HepG2 (cell line): Measurements from ENCODE around the gene CBY2.

Experiments used
- BCL6 ChIP-seq: IDR thresholded peaks from 2 replicates; pipeline ENCODE4 v1.6.1; 2016; ENCODE audit warnings: missing genetic modification reagents, missing compliant biosample characterization
- ZNF841 ChIP-seq: sonication (generic); formaldehyde crosslinking; IDR thresholded peaks from 2 replicates; pipeline ENCODE4 v1.8.1; 2023; ENCODE audit warnings: missing genetic modification reagents, borderline replicate concordance

- no peak for TF ChIP-seq BCL6 (CRISPR knock-in tag)
- TF ChIP-seq ZNF841 (CRISPR knock-in tag): no peak
Observed at GRCh38 chr13:45731455-45731854, 29.3 kb downstream of the CBY2 start.
